Activated B cell treated with CpG ODN at 0.5 μM for 24 hours (primary cell): ENCODE results near the gene RNF208. TPM values are rescaled to one million over a fixed set of nuclear protein-coding genes. Genes with fewer than 3 reads are reported as not detected.

Experiments
- ATAC-seq: fragments of 200-7000 bp; cut with Tn5 transposase; one replicate; pipeline ENCODE4 v1.10.0; 2021; ENCODE audit warnings: low read depth, mild to moderate bottlenecking, moderate library complexity
- CTCF ChIA-PET: fragments of 350-600 bp; sonication (Branson Sonifier 250); formaldehyde crosslinking; loops from one replicate; lab custom pipeline; 2021; ENCODE audit warnings: antibody characterized with exemption; lab: Charles Lee
- POLR2A ChIA-PET: fragments of 350-600 bp; sonication (Branson Sonifier 250); formaldehyde crosslinking; loops from one replicate; lab custom pipeline; 2021; ENCODE audit warnings: antibody characterized with exemption; lab: Charles Lee
- DNase-seq: peaks from one replicate; pipeline ENCODE4 v3.0.0; 2022
- H3K27ac Mint-ChIP-seq: one replicate; pipeline ENCODE4 v1.8.0; 2020; ENCODE audit warnings: mixed read lengths
- H3K27me3 Mint-ChIP-seq: one replicate; pipeline ENCODE4 v1.8.0; 2021; ENCODE audit warnings: mixed read lengths
- H3K36me3 Mint-ChIP-seq: one replicate; pipeline ENCODE4 v1.8.0; 2021; ENCODE audit warnings: low read depth, mixed read lengths
- H3K4me1 Mint-ChIP-seq: one replicate; pipeline ENCODE4 v1.8.0; 2021; ENCODE audit warnings: mixed read lengths
- H3K4me3 Mint-ChIP-seq: one replicate; pipeline ENCODE4 v1.8.0; 2020; ENCODE audit warnings: mild to moderate bottlenecking, mixed read lengths
- H3K9me3 Mint-ChIP-seq: one replicate; pipeline ENCODE4 v1.8.0; 2020; ENCODE audit warnings: mixed read lengths
- CTCF ChIP-seq: fragments of 200-600 bp; IDR thresholded peaks from one replicate; pipeline ENCODE4 v1.8.0; 2022; ENCODE audit warnings: antibody characterized with exemption, mild to moderate bottlenecking
- intact Hi-C: fragments of 100-400 bp; cut with micrococcal nuclease; formaldehyde crosslinking; loops from one replicate; pipeline ENCODE4 v1.15.1; 2024
- total RNA-seq: library from RNA; stranded (reverse); gene quantifications from 2 replicates; pipeline ENCODE4 v1.2.3, GENCODE V29; 2022

Gene RNF208
- total RNA-seq, 1 donor from 2014 or later: 1.1 TPM

- DNase-seq (no peak), ATAC-seq (no peak)
- H3K4me3 Mint-ChIP-seq: peak overlapping the region; percentile 42
- H3K27ac Mint-ChIP-seq: no peak overlapping the region
- H3K36me3 Mint-ChIP-seq: peaks cover 71% of the 10 kb centered on the region
- H3K9me3 Mint-ChIP-seq: no peaks in the 10 kb centered on the region
- peaks cover 36% of the 10 kb centered on the region for H3K4me1 Mint-ChIP-seq
- intact Hi-C loops: no loop called here
- POLR2A ChIA-PET: no interaction called here
- H3K27me3 Mint-ChIP-seq: no peaks in the 10 kb centered on the region
- TF ChIP-seq CTCF: no peak
- CTCF ChIA-PET: no interaction called here
These were observed 35.7 kb downstream of the RNF208 start for GRCh38 chr9:137186385-137186784.

- intact Hi-C loops: no loop called here
- POLR2A ChIA-PET: no interaction called here
- Mint-ChIP-seq H3K4me3 (no peak overlapping the region), H3K36me3 (peaks cover 72% of the 10 kb centered on the region), H3K27ac (no peak overlapping the region), H3K4me1 (peaks cover 35% of the 10 kb centered on the region), H3K9me3 (no peaks in the 10 kb centered on the region), H3K27me3 (no peaks in the 10 kb centered on the region)
- DNase-seq: no peak
- CTCF ChIA-PET: no interaction called here
- no peak for TF ChIP-seq CTCF
- no peak for ATAC-seq
These were observed 36.1 kb downstream of the RNF208 start for GRCh38 chr9:137185921-137186320.

- TF ChIP-seq CTCF: no peak
- peaks cover 71% of the 10 kb centered on the region for H3K36me3 Mint-ChIP-seq
- H3K4me3 Mint-ChIP-seq: no peak overlapping the region
- DNase-seq (no peak), ATAC-seq (no peak)
- no peak overlapping the region for H3K27ac Mint-ChIP-seq
- no peaks in the 10 kb centered on the region for H3K27me3 Mint-ChIP-seq
- POLR2A ChIA-PET: no interaction called here
- H3K9me3 Mint-ChIP-seq: no peaks in the 10 kb centered on the region
- CTCF ChIA-PET: no interaction called here
- intact Hi-C loops: no loop called here
- H3K4me1 Mint-ChIP-seq: peaks cover 30% of the 10 kb centered on the region
These were observed 37.0 kb downstream of the RNF208 start for GRCh38 chr9:137184881-137185660.

- H3K36me3 Mint-ChIP-seq: peaks cover 75% of the 10 kb centered on the region
- no peak for DNase-seq
- peaks cover 22% of the 10 kb centered on the region for H3K4me1 Mint-ChIP-seq
- TF ChIP-seq CTCF: no peak
- POLR2A ChIA-PET: no interaction called here
- CTCF ChIA-PET: no interaction called here
- no peak overlapping the region for H3K27ac Mint-ChIP-seq
- no peak overlapping the region for H3K4me3 Mint-ChIP-seq
- intact Hi-C loops: no loop called here
- no peaks in the 10 kb centered on the region for H3K27me3 Mint-ChIP-seq
- H3K9me3 Mint-ChIP-seq: no peaks in the 10 kb centered on the region
- ATAC-seq: no peak
These were observed 38.0 kb downstream of the RNF208 start for GRCh38 chr9:137183980-137184595.

GRCh38 chr9:137182836-137183235 lies 39.2 kb downstream of the RNF208 start:
- Mint-ChIP-seq H3K27ac (no peak overlapping the region), H3K27me3 (no peaks in the 10 kb centered on the region), H3K4me3 (no peak overlapping the region), H3K36me3 (peaks cover 77% of the 10 kb centered on the region), H3K4me1 (peaks cover 17% of the 10 kb centered on the region), H3K9me3 (no peaks in the 10 kb centered on the region)
- ChIA-PET POLR2A (no interaction called here), CTCF (no interaction called here)
- intact Hi-C loops: no loop called here
- ATAC-seq (no peak), DNase-seq (no peak)
- no peak for TF ChIP-seq CTCF
